Measurements from ENCODE around the gene AZIN2.
"Not testable (repeated sequence)": the region's sequence is repeated elsewhere in the genome, so short reads cannot be mapped to it uniquely, and the experiment has no call there.

Gene AZIN2

GRCh38 chr1:33097137-33097611 lies 16.2 kb downstream of the AZIN2 start:
- H3K36me3 ChIP-seq, result no peaks in the 10 kb centered on the region
- no peaks in the 10 kb centered on the region for H3K4me1 ChIP-seq (ENCODE audit: control insufficient read depth in 1 of 2, insufficient read depth in 1 of 2, low read depth in 1 of 2, low read length in 1 of 2)
- no peak overlapping the region for H3K27ac ChIP-seq
- no peak overlapping the region for H3K4me3 ChIP-seq (ENCODE audit: low read depth in 1 of 2, low read length in 1 of 2)
- H3K27me3 ChIP-seq, result peaks cover 9% of the 10 kb centered on the region
- TF ChIP-seq, protein P1, sequence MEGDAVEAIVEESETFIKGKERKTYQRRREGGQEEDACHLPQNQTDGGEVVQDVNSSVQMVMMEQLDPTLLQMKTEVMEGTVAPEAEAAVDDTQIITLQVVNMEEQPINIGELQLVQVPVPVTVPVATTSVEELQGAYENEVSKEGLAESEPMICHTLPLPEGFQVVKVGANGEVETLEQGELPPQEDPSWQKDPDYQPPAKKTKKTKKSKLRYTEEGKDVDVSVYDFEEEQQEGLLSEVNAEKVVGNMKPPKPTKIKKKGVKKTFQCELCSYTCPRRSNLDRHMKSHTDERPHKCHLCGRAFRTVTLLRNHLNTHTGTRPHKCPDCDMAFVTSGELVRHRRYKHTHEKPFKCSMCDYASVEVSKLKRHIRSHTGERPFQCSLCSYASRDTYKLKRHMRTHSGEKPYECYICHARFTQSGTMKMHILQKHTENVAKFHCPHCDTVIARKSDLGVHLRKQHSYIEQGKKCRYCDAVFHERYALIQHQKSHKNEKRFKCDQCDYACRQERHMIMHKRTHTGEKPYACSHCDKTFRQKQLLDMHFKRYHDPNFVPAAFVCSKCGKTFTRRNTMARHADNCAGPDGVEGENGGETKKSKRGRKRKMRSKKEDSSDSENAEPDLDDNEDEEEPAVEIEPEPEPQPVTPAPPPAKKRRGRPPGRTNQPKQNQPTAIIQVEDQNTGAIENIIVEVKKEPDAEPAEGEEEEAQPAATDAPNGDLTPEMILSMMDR (IDR thresholded peaks at IDR 0.05), result no peak
- H3K9me3 ChIP-seq, result no peaks in the 10 kb centered on the region

DNA sequence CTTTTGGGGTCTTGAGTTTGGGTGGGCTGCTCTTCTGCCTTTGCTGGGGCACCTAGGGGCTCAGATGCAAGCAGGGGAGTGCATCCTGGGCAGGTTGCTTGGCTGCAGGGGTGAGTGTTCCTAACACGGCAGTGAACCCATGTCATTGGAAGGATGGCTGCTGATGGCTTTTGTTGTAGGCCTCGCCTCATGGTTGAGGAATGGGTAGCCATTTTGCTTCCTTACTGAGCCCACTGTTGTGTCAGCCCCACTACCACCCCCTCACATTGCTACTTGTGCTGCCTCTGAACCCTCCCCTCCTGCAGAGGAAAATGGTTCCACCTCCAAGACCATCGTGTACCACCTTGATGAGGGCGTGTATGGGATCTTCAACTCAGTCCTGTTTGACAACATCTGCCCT lies 16.8 kb downstream of the AZIN2 start:
- TF ChIP-seq, protein P1 (IDR thresholded peaks at IDR 0.05), result no peak
- no peaks in the 10 kb centered on the region for H3K9me3 ChIP-seq
- no peaks in the 10 kb centered on the region for H3K36me3 ChIP-seq
- H3K4me3 ChIP-seq (ENCODE audit: low read depth in 1 of 2, low read length in 1 of 2), result no peak overlapping the region
- H3K27me3 ChIP-seq, result peaks cover 9% of the 10 kb centered on the region
- H3K4me1 ChIP-seq (ENCODE audit: control insufficient read depth in 1 of 2, insufficient read depth in 1 of 2, low read depth in 1 of 2, low read length in 1 of 2), result no peaks in the 10 kb centered on the region
- H3K27ac ChIP-seq, result no peak overlapping the region

- Histone ChIP-seq H3K4me1 (ENCODE audit: control insufficient read depth in 1 of 2, insufficient read depth in 1 of 2, low read depth in 1 of 2, low read length in 1 of 2) (no peaks in the 10 kb centered on the region), H3K27me3 (peaks cover 9% of the 10 kb centered on the region), H3K27ac (no peak overlapping the region), H3K36me3 (no peaks in the 10 kb centered on the region), H3K9me3 (no peaks in the 10 kb centered on the region), H3K4me3 (ENCODE audit: low read depth in 1 of 2, low read length in 1 of 2) (no peak overlapping the region)
- TF ChIP-seq, protein P1 (IDR thresholded peaks at IDR 0.05), result no peak
These were observed 17.4 kb downstream of the AZIN2 start for GRCh38 chr1:33098371-33098770.

DNA sequence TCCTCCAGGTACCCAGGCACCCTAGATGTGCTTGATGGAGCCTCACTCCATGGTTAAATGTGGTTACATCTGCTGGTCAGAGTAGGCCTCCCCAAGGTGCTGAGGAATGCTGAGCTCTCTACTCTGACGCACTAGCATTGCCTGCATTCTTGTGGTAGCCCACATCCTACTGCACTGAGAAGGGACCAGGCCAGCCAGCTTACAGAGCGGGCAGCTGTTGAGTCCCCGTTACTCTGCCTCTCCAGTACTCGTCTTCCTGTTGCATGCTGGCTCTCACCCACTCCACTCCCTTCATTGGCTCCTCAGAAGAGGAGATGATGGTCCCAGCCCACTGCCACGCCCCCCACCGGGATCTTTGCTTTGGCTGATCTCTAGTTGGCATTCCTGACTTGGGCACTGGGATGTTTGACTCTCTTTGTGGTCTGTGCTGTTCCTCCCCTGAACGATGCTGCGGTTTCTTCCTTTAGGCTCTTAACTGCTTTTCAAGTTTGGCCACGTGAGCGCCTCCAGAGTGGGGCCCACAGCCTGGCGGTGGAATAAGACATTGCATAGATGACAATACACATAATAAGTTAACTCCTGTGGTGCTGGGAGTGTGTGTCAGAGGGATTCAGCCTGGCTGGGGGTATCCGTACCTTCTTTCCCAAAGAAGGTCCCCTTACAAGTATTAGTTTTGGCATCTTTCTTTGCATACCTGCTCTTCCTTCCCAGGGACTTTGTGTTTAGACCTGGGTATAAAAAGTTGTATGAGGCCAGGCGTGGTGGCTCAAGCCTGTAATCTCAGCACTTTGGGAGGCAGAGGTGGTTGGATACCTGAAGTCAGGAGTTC lies 18.6 kb downstream of the AZIN2 start:
- no peaks in the 10 kb centered on the region for H3K9me3 ChIP-seq
- TF ChIP-seq, protein P1 (IDR thresholded peaks at IDR 0.05), result no peak
- no peaks in the 10 kb centered on the region for H3K4me1 ChIP-seq (ENCODE audit: control insufficient read depth in 1 of 2, insufficient read depth in 1 of 2, low read depth in 1 of 2, low read length in 1 of 2)
- H3K27ac ChIP-seq, result no peak overlapping the region
- no peaks in the 10 kb centered on the region for H3K36me3 ChIP-seq
- H3K27me3 ChIP-seq, result peaks cover 9% of the 10 kb centered on the region
- H3K4me3 ChIP-seq (ENCODE audit: low read depth in 1 of 2, low read length in 1 of 2), result no peak overlapping the region

DNA sequence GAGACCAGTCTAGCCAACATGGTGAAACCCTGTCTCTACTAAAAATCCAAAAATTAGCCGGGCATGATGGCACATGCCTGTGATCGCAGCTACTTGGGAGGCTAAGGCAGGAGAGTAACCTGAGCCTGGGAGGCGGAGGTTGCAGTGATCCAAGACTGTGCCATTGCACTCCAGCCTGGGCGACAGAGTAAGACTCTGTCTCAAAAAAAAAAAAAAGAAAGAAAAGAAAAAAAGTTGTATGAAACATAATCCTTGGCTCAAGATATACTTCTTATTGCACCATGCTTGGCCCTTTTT lies 19.1 kb downstream of the AZIN2 start:
- not testable (repeated sequence) for H3K27ac ChIP-seq; H3K9me3 ChIP-seq; H3K36me3 ChIP-seq; H3K4me1 ChIP-seq (ENCODE audit: control insufficient read depth in 1 of 2, insufficient read depth in 1 of 2, low read depth in 1 of 2, low read length in 1 of 2); H3K4me3 ChIP-seq (ENCODE audit: low read depth in 1 of 2, low read length in 1 of 2); H3K27me3 ChIP-seq

GRCh38 chr1:33110477-33110876 lies 29.5 kb downstream of the AZIN2 start:
- H3K27me3 ChIP-seq, result peaks cover 4% of the 10 kb centered on the region

More at GRCh38 chr1:33110477-33110876, 29.5 kb downstream of the AZIN2 start:
- Histone ChIP-seq H3K27ac (no peak overlapping the region), H3K36me3 (no peaks in the 10 kb centered on the region), H3K9me3 (no peaks in the 10 kb centered on the region), H3K4me3 (ENCODE audit: low read depth in 1 of 2, low read length in 1 of 2) (no peak overlapping the region), H3K4me1 (ENCODE audit: control insufficient read depth in 1 of 2, insufficient read depth in 1 of 2, low read depth in 1 of 2, low read length in 1 of 2) (no peaks in the 10 kb centered on the region)
- TF ChIP-seq, protein P1 (IDR thresholded peaks at IDR 0.05), result no peak
